Erythroblast (primary cell): ENCODE results near the gene UBP1.

Experiments used
- GATA1 ChIP-seq: IDR thresholded peaks from 2 replicates; pipeline ENCODE4 v1.6.1; 2011; ENCODE audit warnings: low read depth, mild to moderate bottlenecking, control low read depth, low read length, moderate library complexity
- POLR2A ChIP-seq: IDR thresholded peaks from 2 replicates; pipeline ENCODE4 v1.6.1; 2011; ENCODE audit warnings: mild to moderate bottlenecking, low read length

GRCh38 chr3:33430061-33430460, 10.1 kb downstream of the UBP1 start:
- TF ChIP-seq POLR2A (no peak), GATA1 (no peak)
